Heart left ventricle (tissue), 13 donors: ENCODE measurements around the gene OVCH1.

ENCODE experiments used
- POLR2A ChIP-seq, 2 donors: fragments of 450-650 bp; IDR thresholded peaks; one replicate each; pipeline ENCODE4 v1.6.1; 2017; ENCODE audit warnings: antibody characterized with exemption in 2 of 2, mild to moderate bottlenecking in 2 of 2, moderate library complexity in 2 of 2
- TF ChIP-seq, protein P1 (sequence below), 12 donors: fragments of 200-600 bp; sonication (generic) in 4 of 12; IDR thresholded peaks; one replicate each; pipeline versions ENCODE4 v1.5.0 to v1.8.0; 2018 to 2022; ENCODE audit warnings: antibody characterized with exemption in 12 of 12, mild to moderate bottlenecking in 5 of 12
- donor health status: ischemic (EF 13 %, LVEDD 7.1; RV severe dilation, severe dysfunction).
- donor health status: DM: no; HTN: yes; CAD: no.
- donor health status: DM: no; HTN: no; CAD: no.
- donor health status: ischemic (EF 25% LVEDD 6.9; RV normal size, moderate dysfunction).
- donor health status: ischemic (EF 25% LVEDD 5.7; RV mildly dilated, moderate dysfunction).
- donor health status: ischemic (EF 35%, LVEDD 5.7; RV mildly dilated, moderate dysfunction).
- donor health status: nonischemic (EF 11% LVEDD 7.7; RV severe dilation, severe dysfunction).
- donor health status: DM: yes; HTN: yes; CAD: no.
- donor health status: PGD.
- donor health status: ischemic (EF 29% LVEDD 5.4; RV normal size, mild dysfunction).
- donor health status: nonischemic (EF 23%, LVEDD 6.1; RV moderate dilation, normal function).

GRCh38 chr12:29396774-29397173 is 100.7 kb downstream of the OVCH1 start:
- TF ChIP-seq, protein P1, sequence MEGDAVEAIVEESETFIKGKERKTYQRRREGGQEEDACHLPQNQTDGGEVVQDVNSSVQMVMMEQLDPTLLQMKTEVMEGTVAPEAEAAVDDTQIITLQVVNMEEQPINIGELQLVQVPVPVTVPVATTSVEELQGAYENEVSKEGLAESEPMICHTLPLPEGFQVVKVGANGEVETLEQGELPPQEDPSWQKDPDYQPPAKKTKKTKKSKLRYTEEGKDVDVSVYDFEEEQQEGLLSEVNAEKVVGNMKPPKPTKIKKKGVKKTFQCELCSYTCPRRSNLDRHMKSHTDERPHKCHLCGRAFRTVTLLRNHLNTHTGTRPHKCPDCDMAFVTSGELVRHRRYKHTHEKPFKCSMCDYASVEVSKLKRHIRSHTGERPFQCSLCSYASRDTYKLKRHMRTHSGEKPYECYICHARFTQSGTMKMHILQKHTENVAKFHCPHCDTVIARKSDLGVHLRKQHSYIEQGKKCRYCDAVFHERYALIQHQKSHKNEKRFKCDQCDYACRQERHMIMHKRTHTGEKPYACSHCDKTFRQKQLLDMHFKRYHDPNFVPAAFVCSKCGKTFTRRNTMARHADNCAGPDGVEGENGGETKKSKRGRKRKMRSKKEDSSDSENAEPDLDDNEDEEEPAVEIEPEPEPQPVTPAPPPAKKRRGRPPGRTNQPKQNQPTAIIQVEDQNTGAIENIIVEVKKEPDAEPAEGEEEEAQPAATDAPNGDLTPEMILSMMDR (IDR thresholded peaks at IDR 0.05), result no peak
- TF ChIP-seq POLR2A (IDR thresholded peaks at IDR 0.05), result no peak
